HEK293 (cell line): ENCODE results near the gene POLG2.

Experiments used
- CTCF ChIA-PET: fragments of 350-600 bp; formaldehyde crosslinking; extraction: SDS; loops from one replicate; lab custom pipeline; 2021; ENCODE audit warnings: antibody characterized with exemption; lab: Yijun Ruan, JAX
- POLR2A ChIA-PET: fragments of 300-600 bp; formaldehyde crosslinking; extraction: SDS; loops from one replicate; lab custom pipeline; 2020; ENCODE audit warnings: antibody characterized with exemption, inconsistent platforms; lab: Yijun Ruan, JAX
- H3K27ac ChIP-seq: fragments of 200-500 bp; sonication (Bioruptor generic); 2 replicates; pipeline ENCODE4 v1.5.1; 2014; ENCODE audit warnings: low read depth, low read length, control low read depth, inconsistent platforms; ENCODE audit errors: extremely low read depth
- H3K36me3 ChIP-seq, 2 experiments: fragments of 200-500 bp in 1 of 2; sonication (Bioruptor generic) in 1 of 2; 1 replicate in 1 of 2; 2 replicates in 1 of 2; pipeline ENCODE4 v1.5.1; 2014 to 2017; ENCODE audit warnings: inconsistent platforms in 2 of 2, low read length in 2 of 2; ENCODE audit not compliant: control insufficient read depth in 2 of 2, insufficient read depth in 1 of 2
- H3K4me1 ChIP-seq: fragments of 200-500 bp; sonication (Bioruptor generic); 2 replicates; pipeline ENCODE4 v1.5.1; 2014; ENCODE audit warnings: mild to moderate bottlenecking, low read length, inconsistent platforms; ENCODE audit not compliant: control insufficient read depth, insufficient read depth
- H3K4me3 ChIP-seq: 2 replicates; pipeline ENCODE4 v1.5.1; 2011; ENCODE audit warnings: low read depth, mild to moderate bottlenecking, control low read depth, low read length, moderate library complexity
- H3K9me3 ChIP-seq: fragments of 200-500 bp; sonication (Bioruptor generic); 2 replicates; pipeline ENCODE4 v1.5.1; 2014; ENCODE audit warnings: low read depth, low read length, inconsistent platforms; ENCODE audit not compliant: control insufficient read depth, insufficient read depth
- BCL11B ChIP-seq: fragments of 450-650 bp; formaldehyde crosslinking; IDR thresholded peaks from 2 replicates; pipeline ENCODE4 v1.5.1; 2016; ENCODE audit warnings: low read depth, missing biosample characterization, missing genetic modification characterization
- HOXC10 ChIP-seq: sonication (generic); formaldehyde crosslinking; IDR thresholded peaks from 2 replicates; pipeline ENCODE4 v1.8.1; 2023; ENCODE audit warnings: mild to moderate bottlenecking, missing genetic modification reagents
- IKZF3 ChIP-seq: fragments of 450-650 bp; IDR thresholded peaks from 2 replicates; pipeline ENCODE4 v1.5.0; 2018; ENCODE audit warnings: missing biosample characterization, mild to moderate bottlenecking, missing genetic modification characterization, moderate library complexity
- SALL2 ChIP-seq: fragments of 450-650 bp; formaldehyde crosslinking; IDR thresholded peaks from 2 replicates; pipeline ENCODE4 v1.5.0; 2017; ENCODE audit warnings: missing biosample characterization, mild to moderate bottlenecking, missing genetic modification characterization, borderline replicate concordance
- SP3 ChIP-seq: fragments of 450-650 bp; formaldehyde crosslinking; IDR thresholded peaks from 2 replicates; pipeline ENCODE4 v1.5.1; 2016; ENCODE audit warnings: missing biosample characterization, missing genetic modification characterization
- ZBTB48 ChIP-seq: fragments of 450-650 bp; formaldehyde crosslinking; IDR thresholded peaks from 2 replicates; pipeline ENCODE4 v1.5.1; 2016; ENCODE audit warnings: missing biosample characterization, missing genetic modification characterization
- ZEB2 ChIP-seq: fragments of 450-650 bp; formaldehyde crosslinking; IDR thresholded peaks from 2 replicates; pipeline ENCODE4 v1.5.1; 2016; ENCODE audit warnings: missing biosample characterization, missing genetic modification characterization
- ZFP37 ChIP-seq: fragments of 450-650 bp; formaldehyde crosslinking; IDR thresholded peaks from 2 replicates; pipeline ENCODE4 v1.5.1; 2016; ENCODE audit warnings: missing biosample characterization, missing genetic modification characterization
- ZFP41 ChIP-seq: fragments of 450-650 bp; formaldehyde crosslinking; IDR thresholded peaks from 2 replicates; pipeline ENCODE4 v1.5.1; 2016; ENCODE audit warnings: missing biosample characterization, missing genetic modification characterization, borderline replicate concordance
- ZFP69B ChIP-seq: fragments of 450-650 bp; formaldehyde crosslinking; IDR thresholded peaks from 2 replicates; pipeline ENCODE4 v1.5.1; 2016; ENCODE audit warnings: missing biosample characterization, missing genetic modification characterization
- ZNF10 ChIP-seq: fragments of 450-650 bp; formaldehyde crosslinking; IDR thresholded peaks from 2 replicates; pipeline ENCODE4 v1.5.1; 2017; ENCODE audit warnings: missing biosample characterization, missing genetic modification characterization
- ZNF132 ChIP-seq: fragments of 450-650 bp; formaldehyde crosslinking; IDR thresholded peaks from 2 replicates; pipeline ENCODE4 v1.5.1; 2017; ENCODE audit warnings: missing biosample characterization, missing genetic modification characterization, borderline replicate concordance
- ZNF138 ChIP-seq: fragments of 450-650 bp; formaldehyde crosslinking; IDR thresholded peaks from 2 replicates; pipeline ENCODE4 v1.5.1; 2016; ENCODE audit warnings: missing biosample characterization, missing genetic modification characterization, borderline replicate concordance
- ZNF157 ChIP-seq: fragments of 450-650 bp; formaldehyde crosslinking; IDR thresholded peaks from 2 replicates; pipeline ENCODE4 v1.5.1; 2016; ENCODE audit warnings: missing biosample characterization, missing genetic modification characterization
- ZNF174 ChIP-seq: fragments of 450-650 bp; formaldehyde crosslinking; IDR thresholded peaks from 2 replicates; pipeline ENCODE4 v1.5.0; 2017; ENCODE audit warnings: missing biosample characterization, mild to moderate bottlenecking, missing genetic modification characterization
- ZNF335 ChIP-seq: fragments of 450-650 bp; formaldehyde crosslinking; conservative IDR thresholded peaks from 2 replicates; pipeline ENCODE4 v1.5.1; 2016; ENCODE audit warnings: missing biosample characterization, missing genetic modification characterization
- ZNF341 ChIP-seq: fragments of 450-650 bp; formaldehyde crosslinking; IDR thresholded peaks from 2 replicates; pipeline ENCODE4; 2016; ENCODE audit warnings: low read depth, missing biosample characterization, missing genetic modification characterization
- ZNF366 ChIP-seq: fragments of 450-650 bp; formaldehyde crosslinking; conservative IDR thresholded peaks from 2 replicates; pipeline ENCODE4 v1.5.1; 2016; ENCODE audit warnings: missing biosample characterization, missing genetic modification characterization
- ZNF701 ChIP-seq: fragments of 450-650 bp; formaldehyde crosslinking; IDR thresholded peaks from 2 replicates; pipeline ENCODE4 v1.5.1; 2016; ENCODE audit warnings: missing biosample characterization, missing genetic modification characterization
- ZNF837 ChIP-seq: fragments of 450-650 bp; formaldehyde crosslinking; IDR thresholded peaks from 2 replicates; pipeline ENCODE4 v1.5.1; 2016; ENCODE audit warnings: missing biosample characterization, missing genetic modification characterization
- TF ChIP-seq, protein P1 (sequence below): fragments of 450-650 bp; formaldehyde crosslinking; IDR thresholded peaks from 2 replicates; pipeline ENCODE4 v1.5.1; 2017; ENCODE audit warnings: missing biosample characterization, missing genetic modification characterization
- TF ChIP-seq, protein P2 (sequence below): fragments of 450-650 bp; formaldehyde crosslinking; IDR thresholded peaks from 2 replicates; pipeline ENCODE4 v1.5.1; 2016; ENCODE audit warnings: missing biosample characterization, missing genetic modification characterization
- TF ChIP-seq, protein P3 (sequence below): fragments of 450-650 bp; formaldehyde crosslinking; conservative IDR thresholded peaks from 2 replicates; pipeline ENCODE4 v1.5.1; 2016; ENCODE audit warnings: low read depth, missing biosample characterization, missing genetic modification characterization
- TF ChIP-seq, protein P4 (sequence below): fragments of 450-650 bp; formaldehyde crosslinking; IDR thresholded peaks from 2 replicates; pipeline ENCODE4 v1.5.1; 2016; ENCODE audit warnings: missing biosample characterization, missing genetic modification characterization
- TF ChIP-seq, protein P5 (sequence below): fragments of 450-650 bp; formaldehyde crosslinking; IDR thresholded peaks from 2 replicates; pipeline ENCODE4 v1.5.1; 2016; ENCODE audit warnings: missing biosample characterization, missing genetic modification characterization

Gene POLG2

DNA sequence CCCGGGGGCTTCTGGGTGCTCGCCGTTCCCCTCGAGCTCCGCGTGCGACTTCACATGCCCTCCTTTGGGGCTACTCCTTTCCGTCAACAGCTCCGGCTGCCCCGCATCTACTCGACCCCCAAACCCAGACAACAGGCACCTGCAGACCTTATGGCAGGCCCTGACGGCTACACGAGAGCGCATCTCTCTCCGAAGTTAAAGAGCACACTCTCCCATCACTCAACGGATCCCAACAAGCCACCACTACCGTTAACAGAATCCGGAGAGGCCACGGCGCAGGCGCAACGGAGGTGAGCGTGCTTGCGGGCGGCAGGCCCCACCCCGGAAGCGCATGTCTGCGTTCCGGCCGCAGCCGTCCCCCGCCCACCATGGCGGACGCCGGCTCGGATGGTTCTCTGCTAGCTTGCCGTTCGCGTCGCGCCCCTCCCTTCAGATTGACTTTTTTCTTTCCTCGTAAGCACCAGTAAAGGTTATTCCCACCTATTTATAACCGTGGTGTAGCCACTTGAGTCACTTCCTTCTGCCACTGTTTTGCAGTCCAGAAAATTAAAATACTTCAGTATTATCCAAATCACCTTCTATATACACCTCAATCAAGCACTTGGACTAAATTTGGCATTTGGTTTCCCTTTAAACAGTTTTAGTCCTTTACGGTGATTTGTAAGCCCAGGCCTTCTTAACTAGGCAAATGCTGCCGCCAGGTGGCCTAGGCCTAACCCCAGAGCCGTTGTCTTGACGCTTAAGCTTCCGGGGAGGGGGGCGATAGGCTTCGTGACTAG, at the start of gene POLG2:
POLG2 (minus strand) TSS at position 269 of the 779 bp plus-strand sequence; CDS start at position 183, 86 bp downstream.
- no peaks in the 10 kb centered on the region for H3K9me3 ChIP-seq
- ChIA-PET CTCF (interaction anchor here (0.6 to 1.5 kb wide), 5 partner anchors 12 to 192 kb away, joined by 3 to 6 read pairs (median 4); no protein-coding TSS in a partner anchor), POLR2A (interaction anchor here (0.6 to 5.2 kb wide), 7 partner anchors 9 to 166 kb away, joined by 3 to 146 read pairs (median 3); partner anchors contain the start of genes CEP95 and DDX5)
- peak within 1 kb of the TSS; percentile 73 for H3K27ac ChIP-seq
- peak within 1 kb of the TSS; percentile 75 for H3K4me3 ChIP-seq
- peaks cover 26 to 63% of the 10 kb centered on the region in 2 experiments for H3K36me3 ChIP-seq
- no peaks in the 10 kb centered on the region for H3K4me1 ChIP-seq
- TF ChIP-seq ZNF138 (no peak), HOXC10 (CRISPR knock-in tag) (no peak), IKZF3 (tag by site-specific recombination) (no peak), ZNF174 (tag by site-specific recombination) (no peak), ZNF701 (tag by site-specific recombination) (no peak), ZBTB48 (tag by site-specific recombination) (no peak), ZNF341 (tag by site-specific recombination) (peak; percentile 31), SALL2 (tag by site-specific recombination) (no peak), ZFP37 (peak; percentile 66), ZNF837 (tag by site-specific recombination) (no peak), ZEB2 (tag by site-specific recombination) (peak; percentile 85; the same call in 1 of the 2 replicates), ZNF157 (tag by site-specific recombination) (no peak), ZNF366 (tag by site-specific recombination) (peak; percentile 44), ZNF132 (tag by site-specific recombination) (no peak), SP3 (tag by site-specific recombination) (peak; percentile 78), ZNF335 (peak; percentile 81), ZFP69B (0 out of 2 replicates have a peak, but pooled peaks have one; percentile 44), ZFP41 (tag by site-specific recombination) (no peak), BCL11B (tag by site-specific recombination) (no peak), ZNF10 (tag by site-specific recombination) (no peak; the same call in 1 of the 2 replicates)
- TF ChIP-seq, protein P1, sequence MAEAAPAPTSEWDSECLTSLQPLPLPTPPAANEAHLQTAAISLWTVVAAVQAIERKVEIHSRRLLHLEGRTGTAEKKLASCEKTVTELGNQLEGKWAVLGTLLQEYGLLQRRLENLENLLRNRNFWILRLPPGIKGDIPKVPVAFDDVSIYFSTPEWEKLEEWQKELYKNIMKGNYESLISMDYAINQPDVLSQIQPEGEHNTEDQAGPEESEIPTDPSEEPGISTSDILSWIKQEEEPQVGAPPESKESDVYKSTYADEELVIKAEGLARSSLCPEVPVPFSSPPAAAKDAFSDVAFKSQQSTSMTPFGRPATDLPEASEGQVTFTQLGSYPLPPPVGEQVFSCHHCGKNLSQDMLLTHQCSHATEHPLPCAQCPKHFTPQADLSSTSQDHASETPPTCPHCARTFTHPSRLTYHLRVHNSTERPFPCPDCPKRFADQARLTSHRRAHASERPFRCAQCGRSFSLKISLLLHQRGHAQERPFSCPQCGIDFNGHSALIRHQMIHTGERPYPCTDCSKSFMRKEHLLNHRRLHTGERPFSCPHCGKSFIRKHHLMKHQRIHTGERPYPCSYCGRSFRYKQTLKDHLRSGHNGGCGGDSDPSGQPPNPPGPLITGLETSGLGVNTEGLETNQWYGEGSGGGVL (tag by site-specific recombination): no peak
- TF ChIP-seq, protein P2, sequence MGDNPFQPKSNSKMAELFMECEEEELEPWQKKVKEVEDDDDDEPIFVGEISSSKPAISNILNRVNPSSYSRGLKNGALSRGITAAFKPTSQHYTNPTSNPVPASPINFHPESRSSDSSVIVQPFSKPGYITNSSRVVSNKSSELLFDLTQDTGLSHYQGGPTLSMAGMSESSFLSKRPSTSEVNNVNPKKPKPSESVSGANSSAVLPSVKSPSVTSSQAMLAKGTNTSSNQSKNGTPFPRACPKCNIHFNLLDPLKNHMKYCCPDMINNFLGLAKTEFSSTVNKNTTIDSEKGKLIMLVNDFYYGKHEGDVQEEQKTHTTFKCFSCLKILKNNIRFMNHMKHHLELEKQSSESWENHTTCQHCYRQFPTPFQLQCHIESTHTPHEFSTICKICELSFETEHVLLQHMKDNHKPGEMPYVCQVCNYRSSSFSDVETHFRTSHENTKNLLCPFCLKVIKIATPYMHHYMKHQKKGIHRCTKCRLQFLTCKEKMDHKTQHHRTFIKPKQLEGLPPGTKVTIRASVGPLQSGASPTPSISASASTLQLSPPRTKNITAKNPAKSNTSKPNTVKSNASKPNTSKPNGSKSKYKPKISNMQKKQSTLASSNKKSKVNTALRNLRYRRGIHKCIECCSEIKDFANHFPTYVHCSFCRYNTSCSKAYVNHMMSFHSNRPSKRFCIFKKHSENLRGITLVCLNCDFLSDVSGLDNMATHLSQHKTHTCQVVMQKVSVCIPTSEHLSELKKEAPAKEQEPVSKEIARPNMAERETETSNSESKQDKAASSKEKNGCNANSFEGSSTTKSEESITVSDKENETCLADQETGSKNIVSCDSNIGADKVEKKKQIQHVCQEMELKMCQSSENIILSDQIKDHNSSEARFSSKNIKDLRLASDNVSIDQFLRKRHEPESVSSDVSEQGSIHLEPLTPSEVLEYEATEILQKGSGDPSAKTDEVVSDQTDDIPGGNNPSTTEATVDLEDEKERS: no peak
- TF ChIP-seq, protein P3, sequence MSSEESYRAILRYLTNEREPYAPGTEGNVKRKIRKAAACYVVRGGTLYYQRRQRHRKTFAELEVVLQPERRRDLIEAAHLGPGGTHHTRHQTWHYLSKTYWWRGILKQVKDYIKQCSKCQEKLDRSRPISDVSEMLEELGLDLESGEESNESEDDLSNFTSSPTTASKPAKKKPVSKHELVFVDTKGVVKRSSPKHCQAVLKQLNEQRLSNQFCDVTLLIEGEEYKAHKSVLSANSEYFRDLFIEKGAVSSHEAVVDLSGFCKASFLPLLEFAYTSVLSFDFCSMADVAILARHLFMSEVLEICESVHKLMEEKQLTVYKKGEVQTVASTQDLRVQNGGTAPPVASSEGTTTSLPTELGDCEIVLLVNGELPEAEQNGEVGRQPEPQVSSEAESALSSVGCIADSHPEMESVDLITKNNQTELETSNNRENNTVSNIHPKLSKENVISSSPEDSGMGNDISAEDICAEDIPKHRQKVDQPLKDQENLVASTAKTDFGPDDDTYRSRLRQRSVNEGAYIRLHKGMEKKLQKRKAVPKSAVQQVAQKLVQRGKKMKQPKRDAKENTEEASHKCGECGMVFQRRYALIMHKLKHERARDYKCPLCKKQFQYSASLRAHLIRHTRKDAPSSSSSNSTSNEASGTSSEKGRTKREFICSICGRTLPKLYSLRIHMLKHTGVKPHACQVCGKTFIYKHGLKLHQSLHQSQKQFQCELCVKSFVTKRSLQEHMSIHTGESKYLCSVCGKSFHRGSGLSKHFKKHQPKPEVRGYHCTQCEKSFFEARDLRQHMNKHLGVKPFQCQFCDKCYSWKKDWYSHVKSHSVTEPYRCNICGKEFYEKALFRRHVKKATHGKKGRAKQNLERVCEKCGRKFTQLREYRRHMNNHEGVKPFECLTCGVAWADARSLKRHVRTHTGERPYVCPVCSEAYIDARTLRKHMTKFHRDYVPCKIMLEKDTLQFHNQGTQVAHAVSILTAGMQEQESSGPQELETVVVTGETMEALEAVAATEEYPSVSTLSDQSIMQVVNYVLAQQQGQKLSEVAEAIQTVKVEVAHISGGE (tag by site-specific recombination): peak; percentile 94
- TF ChIP-seq, protein P4, sequence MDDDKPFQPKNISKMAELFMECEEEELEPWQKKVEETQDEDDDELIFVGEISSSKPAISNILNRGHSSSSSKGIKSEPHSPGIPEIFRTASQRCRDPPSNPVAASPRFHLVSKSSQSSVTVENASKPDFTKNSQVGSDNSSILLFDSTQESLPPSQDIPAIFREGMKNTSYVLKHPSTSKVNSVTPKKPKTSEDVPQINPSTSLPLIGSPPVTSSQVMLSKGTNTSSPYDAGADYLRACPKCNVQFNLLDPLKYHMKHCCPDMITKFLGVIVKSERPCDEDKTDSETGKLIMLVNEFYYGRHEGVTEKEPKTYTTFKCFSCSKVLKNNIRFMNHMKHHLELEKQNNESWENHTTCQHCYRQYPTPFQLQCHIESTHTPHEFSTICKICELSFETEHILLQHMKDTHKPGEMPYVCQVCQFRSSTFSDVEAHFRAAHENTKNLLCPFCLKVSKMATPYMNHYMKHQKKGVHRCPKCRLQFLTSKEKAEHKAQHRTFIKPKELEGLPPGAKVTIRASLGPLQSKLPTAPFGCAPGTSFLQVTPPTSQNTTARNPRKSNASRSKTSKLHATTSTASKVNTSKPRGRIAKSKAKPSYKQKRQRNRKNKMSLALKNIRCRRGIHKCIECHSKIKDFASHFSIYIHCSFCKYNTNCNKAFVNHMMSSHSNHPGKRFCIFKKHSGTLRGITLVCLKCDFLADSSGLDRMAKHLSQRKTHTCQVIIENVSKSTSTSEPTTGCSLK (tag by site-specific recombination): no peak
- TF ChIP-seq, protein P5, sequence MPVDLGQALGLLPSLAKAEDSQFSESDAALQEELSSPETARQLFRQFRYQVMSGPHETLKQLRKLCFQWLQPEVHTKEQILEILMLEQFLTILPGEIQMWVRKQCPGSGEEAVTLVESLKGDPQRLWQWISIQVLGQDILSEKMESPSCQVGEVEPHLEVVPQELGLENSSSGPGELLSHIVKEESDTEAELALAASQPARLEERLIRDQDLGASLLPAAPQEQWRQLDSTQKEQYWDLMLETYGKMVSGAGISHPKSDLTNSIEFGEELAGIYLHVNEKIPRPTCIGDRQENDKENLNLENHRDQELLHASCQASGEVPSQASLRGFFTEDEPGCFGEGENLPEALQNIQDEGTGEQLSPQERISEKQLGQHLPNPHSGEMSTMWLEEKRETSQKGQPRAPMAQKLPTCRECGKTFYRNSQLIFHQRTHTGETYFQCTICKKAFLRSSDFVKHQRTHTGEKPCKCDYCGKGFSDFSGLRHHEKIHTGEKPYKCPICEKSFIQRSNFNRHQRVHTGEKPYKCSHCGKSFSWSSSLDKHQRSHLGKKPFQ (tag by site-specific recombination): no peak; the same call in 1 of the 2 replicates
